HepG2 (cell line): ENCODE data around the gene DPP6. TPM values are rescaled to one million over a fixed set of nuclear protein-coding genes. Genes with fewer than 3 reads are reported as not detected.

Experiments used
- ATAC-seq: fragments of 200-7000 bp; cut with Tn5 transposase; 3 replicates; pipeline ENCODE4 v1.9.1; 2020; ENCODE audit warnings: mild to moderate bottlenecking, moderate library complexity
- BruUV-seq: library from RNA; stranded (reverse); fragments of 400-500 nt; replicated peaks from 2 replicates; lab custom pipeline; 2021; lab: Mats Ljungman, UMichigan
- CTCF ChIA-PET: fragments of 300-600 bp; formaldehyde crosslinking; extraction: SDS; loops from one replicate; lab custom pipeline; 2021; ENCODE audit warnings: low total read pairs, inconsistent platforms, low intra/inter-chr PET ratio; lab: Yijun Ruan, JAX
- POLR2A ChIA-PET: fragments of 350-600 bp; sonication (Branson Sonifier 250); formaldehyde crosslinking; loops from one replicate; lab custom pipeline; 2020; ENCODE audit warnings: antibody characterized with exemption, inconsistent platforms; lab: Yijun Ruan, JAX
- DNase-seq: peaks from one replicate; pipeline ENCODE4 v3.0.0-alpha.2; 2015; ENCODE audit warnings: low spot score
- FAIRE-seq: peaks from 3 replicates; lab custom pipeline; 2011; peaks lifted over from hg19 to GRCh38; lab: Jason Lieb, UNC
- H2AFZ ChIP-seq: one replicate; pipeline ENCODE4 v1.6.1; 2011; ENCODE audit warnings: low read length, inconsistent platforms
- H3K27ac ChIP-seq: fragments of 300-600 bp; 3 replicates; pipeline ENCODE4 v1.8.0; 2011; ENCODE audit warnings: mixed run types, mild to moderate bottlenecking, mixed read lengths, low read length, inconsistent platforms; ENCODE audit not compliant: insufficient read depth; ENCODE audit errors: extremely low read length
- H3K27me3 ChIP-seq, 2 experiments: fragments of 200-600 bp in 1 of 2; 2 replicates in 1 of 2; 3 replicates in 1 of 2; pipeline versions ENCODE4 v1.6.0 to v1.8.0; 2011; ENCODE audit warnings: low read length in 2 of 2, mild to moderate bottlenecking in 2 of 2, moderate library complexity in 2 of 2, inconsistent platforms in 1 of 2; ENCODE audit not compliant: insufficient read depth in 2 of 2, control insufficient read depth in 1 of 2
- H3K36me3 ChIP-seq, 2 experiments: fragments of 200-600 bp in 1 of 2; replicated peaks in 1 of 2; 2 replicates in 1 of 2; 3 replicates in 1 of 2; pipeline versions ENCODE4 v1.5.1 to v1.8.0; 2011; ENCODE audit warnings: low read length in 2 of 2, inconsistent platforms in 1 of 2; ENCODE audit not compliant: insufficient read depth in 2 of 2, control insufficient read depth in 1 of 2
- H3K4me1 ChIP-seq: 2 replicates; pipeline ENCODE4 v1.5.1; 2012; ENCODE audit warnings: low read length, inconsistent platforms; ENCODE audit not compliant: insufficient read depth
- H3K4me2 ChIP-seq: 2 replicates; pipeline ENCODE4 v1.6.0; 2011; ENCODE audit warnings: low read depth, low read length, inconsistent platforms
- H3K4me3 ChIP-seq, 3 experiments: fragments of 200-600 bp in 1 of 3; sonication (generic), shearing (Covaris generic) in 1 of 3; replicated peaks in 1 of 3; 2 replicates each; pipeline ENCODE4 v1.5.1; 2011 to 2016; ENCODE audit warnings: low read length in 3 of 3, inconsistent platforms in 2 of 3, low read depth in 2 of 3, mild to moderate bottlenecking in 2 of 3, control low read depth in 1 of 3, mixed read lengths in 1 of 3; ENCODE audit not compliant: insufficient read depth in 1 of 3
- H3K79me2 ChIP-seq: one replicate; pipeline ENCODE4 v1.6.1; 2011; ENCODE audit warnings: low read length, inconsistent platforms; ENCODE audit not compliant: insufficient read depth
- H3K9ac ChIP-seq: 2 replicates; pipeline ENCODE4 v1.6.0; 2011; ENCODE audit warnings: mild to moderate bottlenecking, low read depth, low read length, inconsistent platforms; ENCODE audit not compliant: insufficient read depth
- H3K9me3 ChIP-seq: 2 replicates; pipeline ENCODE4 v1.5.1; 2012; ENCODE audit warnings: mild to moderate bottlenecking, low read length
- H4K20me1 ChIP-seq: 2 replicates; pipeline ENCODE4 v1.6.0; 2011; ENCODE audit warnings: inconsistent platforms, mild to moderate bottlenecking, low read length, moderate library complexity; ENCODE audit not compliant: insufficient read depth
- HNF1A ChIP-seq, 2 experiments: sonication (generic) in 1 of 2; formaldehyde crosslinking in 1 of 2; IDR thresholded peaks; 2 replicates each; pipeline versions ENCODE4 v1.4.0 to v1.6.1; 2016 to 2020; ENCODE audit warnings: borderline replicate concordance in 1 of 2, low read depth in 1 of 2, mild to moderate bottlenecking in 1 of 2, missing genetic modification reagents in 1 of 2
- MTERF4 ChIP-seq: sonication (generic); formaldehyde crosslinking; IDR thresholded peaks from 2 replicates; pipeline ENCODE4 v1.8.0; 2023; ENCODE audit warnings: mild to moderate bottlenecking, missing genetic modification reagents
- REL ChIP-seq: sonication (generic); formaldehyde crosslinking; conservative IDR thresholded peaks from 2 replicates; pipeline ENCODE4 v1.8.0; 2022; ENCODE audit warnings: mild to moderate bottlenecking, missing genetic modification reagents, moderate library complexity
- TEF ChIP-seq: sonication (generic); formaldehyde crosslinking; IDR thresholded peaks from 2 replicates; pipeline ENCODE4 v1.5.0; 2020; ENCODE audit warnings: missing genetic modification reagents
- ZBTB39 ChIP-seq: sonication (generic); formaldehyde crosslinking; IDR thresholded peaks from 2 replicates; pipeline ENCODE4 v1.5.0; 2020; ENCODE audit warnings: missing genetic modification reagents
- ZEB1 ChIP-seq: IDR thresholded peaks from 2 replicates; pipeline ENCODE4 v1.6.1; 2012; ENCODE audit warnings: mild to moderate bottlenecking, low read depth, inconsistent platforms; ENCODE audit not compliant: insufficient replicate concordance
- ZNF276 ChIP-seq: sonication (generic); formaldehyde crosslinking; IDR thresholded peaks from 2 replicates; pipeline ENCODE4 v1.4.0; 2020; ENCODE audit warnings: mild to moderate bottlenecking, low read depth, missing genetic modification reagents
- ZNF382 ChIP-seq: sonication (generic); formaldehyde crosslinking; IDR thresholded peaks from 2 replicates; pipeline ENCODE4 v1.5.0; 2020; ENCODE audit warnings: missing genetic modification reagents, mild to moderate bottlenecking, borderline replicate concordance
- ZNF672 ChIP-seq: sonication (generic); formaldehyde crosslinking; IDR thresholded peaks from 2 replicates; pipeline ENCODE4 v1.8.1; 2022; ENCODE audit warnings: missing genetic modification reagents
- ZNF766 ChIP-seq: sonication (generic); formaldehyde crosslinking; IDR thresholded peaks from 2 replicates; pipeline ENCODE4 v1.5.0; 2020; ENCODE audit warnings: missing genetic modification reagents, borderline replicate concordance
- ZNF782 ChIP-seq: sonication (generic); formaldehyde crosslinking; IDR thresholded peaks from 2 replicates; pipeline ENCODE4 v1.4.0; 2020; ENCODE audit warnings: missing genetic modification reagents, mild to moderate bottlenecking, borderline replicate concordance
- whole genome bisulfite sequencing: methylation state at CpG from one replicate; pipeline ENCODE4 v1.1.6; 2017; ENCODE audit warnings: low lambda C conversion rate; 5-methylcytosine and 5-hydroxymethylcytosine counted together
- in situ Hi-C: cut with HindIII; loops from 2 replicates; pipeline ENCODE4 v1.10.0; 2017; ENCODE audit warnings: low pct_unique_long_range_greater_than_20kb; ENCODE audit not compliant: extremely low pct_ligation_motif_present
- intact Hi-C: fragments of 100-400 bp; cut with micrococcal nuclease; formaldehyde crosslinking; loops from one replicate; pipeline ENCODE4 v1.10.0; 2022; ENCODE audit not compliant: unreplicated experiment
- polyA plus RNA-seq, 8 experiments: library from polyadenylated mRNA; depleted of rRNA in 3 of 8; stranded (reverse) in 7 of 8; unstranded in 1 of 8; fragments of >200 nt; fragmentation: Illumina TruSeq in 4 of 8; extraction: Trizol in 4 of 8; gene quantifications; 2 replicates each; pipeline versions ENCODE4 v1.2.1 to v1.2.3, GENCODE V29; 2011 to 2016; ENCODE audit warnings: low read depth in 4 of 8, missing spikeins in 1 of 8, mixed read lengths in 1 of 8; ENCODE audit not compliant: insufficient read depth in 1 of 8
- total RNA-seq, 5 experiments: library from RNA; depleted of rRNA; stranded (reverse); fragments of >200 nt; fragmentation: Illumina TruSeq; extraction: Trizol; gene quantifications; 2 replicates each; pipeline ENCODE4 v1.2.3, GENCODE V29; 2016; ENCODE audit warnings: low read depth in 1 of 5
- TF ChIP-seq, protein P1 (sequence below): sonication (generic); formaldehyde crosslinking; IDR thresholded peaks from 2 replicates; pipeline ENCODE4 v1.4.0; 2020; ENCODE audit warnings: missing genetic modification reagents

Gene DPP6
- total and polyA plus RNA-seq, 2 of the 13 experiments (the other 11 are each of a cell fraction or from before 2014, with no cell fraction given) = not detected

DNA sequence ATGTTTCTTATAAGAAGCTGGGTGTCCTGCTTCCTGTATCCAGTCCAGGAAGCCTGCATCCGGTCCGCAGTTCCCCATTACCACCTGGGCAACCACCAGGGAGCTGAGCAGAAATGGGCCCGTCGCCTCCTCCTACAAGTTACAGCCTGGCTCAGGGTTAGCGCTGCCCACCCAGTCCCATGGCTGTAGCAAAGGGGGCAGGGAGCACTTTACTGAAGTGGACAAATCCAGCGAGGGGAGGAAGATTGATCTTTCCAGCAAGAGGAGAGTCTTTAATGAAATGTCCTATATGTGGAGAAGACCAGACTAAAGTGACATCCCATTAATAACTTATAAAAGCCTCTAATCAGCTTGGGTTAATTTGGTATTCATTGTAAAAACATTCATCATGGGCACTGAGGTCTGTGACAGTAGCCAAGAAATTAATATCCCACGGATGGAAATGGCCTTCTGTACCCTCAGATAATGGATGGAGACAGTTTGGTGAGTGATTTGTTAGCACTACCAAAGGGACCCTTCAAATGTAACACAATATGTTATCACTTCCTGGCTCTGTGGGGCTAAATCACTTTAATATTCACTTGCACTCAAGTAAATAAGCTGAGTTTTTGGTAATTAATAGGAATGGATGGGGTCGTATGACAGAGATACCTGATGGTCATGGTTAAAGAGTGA, 627.3 kb downstream of the DPP6 start:
- Histone ChIP-seq H3K4me3 (no peak overlapping the region), H3K36me3 (no peaks in the 10 kb centered on the region), H3K27ac (no peak overlapping the region), H3K9ac (no peak overlapping the region), H4K20me1 (no peaks in the 10 kb centered on the region), H3K79me2 (no peaks in the 10 kb centered on the region), H3K4me1 (no peaks in the 10 kb centered on the region), H3K9me3 (no peaks in the 10 kb centered on the region), H3K27me3 (peaks cover 3 to 8% of the 10 kb centered on the region in 2 experiments; a peak in 2 of 5 replicates), H3K4me2 (no peak overlapping the region), H2AFZ (no peak overlapping the region)
- BruUV-seq = no TSS peak
- ChIA-PET CTCF (no interaction called here), POLR2A (no interaction called here)
- ATAC-seq (no peak), DNase-seq (no peak), FAIRE-seq (no peak)
- intact Hi-C loops = no loop called here
- WGBS = 41% methylated on average over 3 of the region's 8 CpGs
- in situ Hi-C loops = no loop called here
- no peak for TF ChIP-seq MTERF4 (CRISPR knock-in tag)
- TF ChIP-seq, protein P1, sequence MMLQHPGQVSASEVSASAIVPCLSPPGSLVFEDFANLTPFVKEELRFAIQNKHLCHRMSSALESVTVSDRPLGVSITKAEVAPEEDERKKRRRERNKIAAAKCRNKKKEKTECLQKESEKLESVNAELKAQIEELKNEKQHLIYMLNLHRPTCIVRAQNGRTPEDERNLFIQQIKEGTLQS (CRISPR knock-in tag) = no peak
- TF ChIP-seq ZNF782 (CRISPR knock-in tag) = no peak
- TF ChIP-seq ZNF382 (CRISPR knock-in tag) = no peak
- no peak for TF ChIP-seq ZNF672
- no peak for TF ChIP-seq ZNF766
- TF ChIP-seq REL (CRISPR knock-in tag) = no peak
- TF ChIP-seq ZEB1 = no peak
- TF ChIP-seq TEF (CRISPR knock-in tag) = no peak
- no peak for TF ChIP-seq ZBTB39 (CRISPR knock-in tag)
- TF ChIP-seq HNF1A (IDR thresholded peaks at IDR 0.05; ENCODE audit: low read depth) = no peak
- no peak for TF ChIP-seq HNF1A (CRISPR knock-in tag; IDR thresholded peaks at IDR 0.05; ENCODE audit: borderline replicate concordance)
- no peak for TF ChIP-seq ZNF276 (CRISPR knock-in tag)
